Upper lobe of left lung (tissue), 4 donors: Measurements from ENCODE around the gene SMG9.

Source experiments
- CTCF ChIP-seq, 6 experiments: fragments of 450-650 bp in 4 of 6; fragments of 200-600 bp in 2 of 6; sonication (generic) in 2 of 6; IDR thresholded peaks; one replicate each; pipeline ENCODE4 v1.5.1; 2016 to 2019; ENCODE audit warnings: antibody characterized with exemption in 6 of 6
- EP300 ChIP-seq, 4 donors: sonication (generic); formaldehyde crosslinking; IDR thresholded peaks; one replicate each; pipeline ENCODE4 v1.5.1; 2017; ENCODE audit warnings: antibody characterized with exemption in 4 of 4, control low read depth in 2 of 4
- POLR2A ChIP-seq, 4 donors: fragments of 450-650 bp; IDR thresholded peaks; one replicate each; pipeline ENCODE4 v1.5.1; 2016 to 2017; ENCODE audit warnings: antibody characterized with exemption in 4 of 4, mild to moderate bottlenecking in 2 of 4
- POLR2AphosphoS5 ChIP-seq, 2 donors: sonication (generic); formaldehyde crosslinking; IDR thresholded peaks; one replicate each; pipeline ENCODE4 v1.5.1; 2017; ENCODE audit warnings: antibody characterized with exemption in 2 of 2

- TF ChIP-seq CTCF (IDR thresholded peaks at IDR 0.05) (no peak), POLR2A (IDR thresholded peaks at IDR 0.05) (no peak), POLR2AphosphoS5 (IDR thresholded peaks at IDR 0.05) (no peak), EP300 (IDR thresholded peaks at IDR 0.05) (no peak)
These were observed 71.7 kb downstream of the SMG9 start for GRCh38 chr19:43682824-43683661.
